ENCODE data around the gene DHRS12. TPM values are rescaled to one million over a fixed set of nuclear protein-coding genes. Genes with fewer than 3 reads are reported as not detected.
A peak's percentile ranks its signal among the peaks of the same experiment; 100 is the strongest.

The DHRS12 gene
- total and polyA plus RNA-seq, 9 donors: 9.4 to 16.2 (median 12.1) TPM

DNA sequence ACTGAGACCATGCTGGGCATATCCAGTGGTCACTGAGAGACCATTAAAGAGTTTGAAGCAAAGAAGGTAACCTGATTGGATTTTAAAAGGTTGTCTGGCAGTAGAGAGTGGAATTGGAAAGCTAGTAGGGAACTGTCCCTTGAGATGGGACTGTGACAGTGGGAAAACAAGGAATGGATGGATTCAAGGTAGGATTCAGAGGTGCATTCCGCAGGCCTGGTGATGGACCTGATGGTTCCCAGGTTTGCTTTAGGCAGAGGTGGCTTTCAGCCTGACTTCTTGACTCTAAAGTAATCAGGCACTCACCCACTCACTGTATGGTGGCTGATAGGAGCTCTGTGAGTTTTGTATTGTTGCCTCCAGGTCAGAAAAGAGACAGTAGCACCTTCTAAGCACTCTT lies 73.0 kb downstream of the DHRS12 start:
- no CpG with 5 or more reads among the region's 1 CpG for WGBS (ENCODE audit: insufficient coverage)
- H3K27ac ChIP-seq (ENCODE audit: low read length): peak overlapping the region; percentile 73
- no peak for DNase-seq
- H3K36me3 ChIP-seq (ENCODE audit: control insufficient read depth, insufficient read depth, low read length): peaks cover 3% of the 10 kb centered on the region
- peaks cover 20% of the 10 kb centered on the region for H3K4me1 ChIP-seq (ENCODE audit: control insufficient read depth, insufficient read depth, low read length)
- no peak overlapping the region for H3K4me3 ChIP-seq (ENCODE audit: low read length)
- H3K27me3 ChIP-seq (ENCODE audit: control insufficient read depth, insufficient read depth, low read length): no peaks in the 10 kb centered on the region
- no peaks in the 10 kb centered on the region for H3K9me3 ChIP-seq (replicated peaks; ENCODE audit: control insufficient read depth, low read depth, low read length)

DNA sequence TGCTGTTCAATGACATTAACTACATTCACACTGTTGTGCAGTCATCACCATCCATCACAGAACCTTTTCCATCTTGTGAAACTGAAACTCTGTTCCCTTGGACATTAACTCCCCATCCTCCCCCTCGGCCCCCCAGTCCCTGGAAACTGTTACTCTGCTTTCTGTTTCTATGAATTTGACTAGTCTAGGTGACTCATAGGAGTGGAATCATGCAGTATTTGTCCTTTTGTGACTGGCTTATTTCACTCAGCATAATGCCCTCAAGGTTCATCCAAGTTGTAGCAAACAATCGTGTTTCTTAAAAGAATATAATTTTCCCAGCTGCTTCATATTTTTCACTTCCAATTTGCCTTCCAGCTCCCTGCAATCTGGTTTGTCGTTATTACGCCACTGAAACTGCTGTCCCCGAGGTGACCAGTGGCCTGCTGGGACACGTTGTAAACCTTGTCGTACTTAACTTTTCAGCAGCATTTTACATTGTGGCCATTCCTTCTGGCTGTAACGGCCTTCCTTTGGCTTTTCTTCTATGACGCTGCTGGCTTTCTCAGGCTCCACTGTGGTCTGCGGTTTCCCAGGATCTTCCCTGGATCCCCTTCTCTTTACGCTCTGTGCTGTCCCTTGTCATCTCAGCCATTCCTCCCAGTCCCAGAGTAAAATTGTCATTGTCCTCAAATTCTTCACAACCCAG lies 74.0 kb downstream of the DHRS12 start:
- Histone ChIP-seq H3K36me3 (ENCODE audit: control insufficient read depth, insufficient read depth, low read length) (no peaks in the 10 kb centered on the region), H3K4me1 (ENCODE audit: control insufficient read depth, insufficient read depth, low read length) (peaks cover 20% of the 10 kb centered on the region), H3K27ac (ENCODE audit: low read length) (peak overlapping the region; percentile 73), H3K4me3 (ENCODE audit: low read length) (no peak overlapping the region), H3K27me3 (ENCODE audit: control insufficient read depth, insufficient read depth, low read length) (no peaks in the 10 kb centered on the region), H3K9me3 (replicated peaks; ENCODE audit: control insufficient read depth, low read depth, low read length) (no peaks in the 10 kb centered on the region)
- peak; percentile 89 for DNase-seq
- 26% methylated on average over 9 of the region's 11 CpGs for WGBS (ENCODE audit: insufficient coverage)

DNA sequence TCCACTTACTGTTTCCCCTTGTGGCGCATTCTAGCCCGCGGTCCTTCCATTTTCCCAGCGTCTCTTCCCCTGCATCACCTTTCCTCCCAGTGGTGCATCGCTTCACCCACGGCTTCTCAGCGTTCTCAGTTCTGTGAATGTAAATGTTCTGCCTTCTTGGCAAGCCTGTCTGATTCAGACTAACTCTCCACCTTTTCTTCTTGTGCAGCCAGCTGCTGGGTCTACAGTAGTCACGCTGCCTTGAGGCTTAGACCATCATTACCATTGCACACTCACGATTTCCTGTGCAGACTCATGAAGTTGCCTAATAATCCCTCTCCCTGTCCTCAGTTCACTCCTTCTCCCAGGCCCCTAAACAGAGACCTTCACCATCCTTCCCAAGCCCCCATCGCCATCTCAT lies 75.0 kb downstream of the DHRS12 start:
- DNase-seq: no peak
- Histone ChIP-seq H3K36me3 (ENCODE audit: control insufficient read depth, insufficient read depth, low read length) (no peaks in the 10 kb centered on the region), H3K27me3 (ENCODE audit: control insufficient read depth, insufficient read depth, low read length) (no peaks in the 10 kb centered on the region), H3K9me3 (replicated peaks; ENCODE audit: control insufficient read depth, low read depth, low read length) (no peaks in the 10 kb centered on the region), H3K27ac (ENCODE audit: low read length) (no peak overlapping the region), H3K4me3 (ENCODE audit: low read length) (no peak overlapping the region), H3K4me1 (ENCODE audit: control insufficient read depth, insufficient read depth, low read length) (peaks cover 20% of the 10 kb centered on the region)
- 84% methylated on average over 10 of the region's 10 CpGs for WGBS (ENCODE audit: insufficient coverage)

DNA sequence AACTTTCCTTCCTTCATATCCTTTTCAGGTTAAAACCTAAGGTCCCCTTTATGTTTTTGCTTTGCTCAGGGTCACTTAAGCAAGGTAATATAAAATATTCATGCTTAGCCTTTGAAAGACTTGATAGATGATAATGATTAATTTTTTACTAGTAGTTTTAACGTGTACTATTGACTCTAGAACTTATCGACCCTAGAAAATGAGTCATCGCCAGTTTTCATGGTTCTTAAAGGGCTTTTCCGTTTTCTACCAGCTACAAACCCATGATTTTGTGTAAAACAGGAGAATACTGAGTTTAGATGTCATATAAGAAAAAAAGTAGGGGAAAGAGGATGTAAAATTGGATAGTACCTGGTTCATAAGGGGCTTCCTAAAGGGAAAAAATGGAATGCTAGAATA lies 75.7 kb downstream of the DHRS12 start:
- peaks cover 20% of the 10 kb centered on the region for H3K4me1 ChIP-seq (ENCODE audit: control insufficient read depth, insufficient read depth, low read length)

DNA sequence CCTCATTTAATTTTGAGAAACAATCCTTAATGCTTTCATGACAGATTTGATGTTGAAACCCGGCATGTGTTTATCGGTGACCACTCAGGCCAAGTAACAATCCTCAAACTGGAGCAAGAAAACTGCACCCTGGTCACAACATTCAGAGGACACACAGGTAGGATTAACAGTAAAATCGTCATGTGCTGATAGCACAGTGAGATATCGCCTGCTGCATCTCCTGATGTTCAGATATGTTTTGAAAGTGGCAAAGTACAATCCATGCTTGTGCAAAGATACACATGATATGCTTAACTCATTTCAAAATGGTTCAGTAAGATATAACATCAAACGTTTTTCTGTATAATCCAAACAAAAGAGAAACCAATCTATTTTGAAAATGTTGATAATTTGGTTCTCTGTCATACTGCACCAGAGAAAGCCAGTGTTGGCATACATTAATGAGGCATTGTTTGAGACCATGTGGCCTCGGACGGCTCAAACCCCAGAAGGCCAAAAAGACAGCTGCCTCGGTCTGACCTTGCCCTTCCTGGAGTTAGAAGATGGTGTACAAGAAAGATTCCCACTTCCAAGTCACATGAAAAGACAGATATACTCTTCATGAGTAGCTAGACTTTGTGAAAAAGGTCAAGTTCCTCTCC lies 76.2 kb downstream of the DHRS12 start:
- Histone ChIP-seq H3K27me3 (ENCODE audit: control insufficient read depth, insufficient read depth, low read length) (no peaks in the 10 kb centered on the region), H3K4me3 (ENCODE audit: low read length) (no peak overlapping the region), H3K4me1 (ENCODE audit: control insufficient read depth, insufficient read depth, low read length) (peaks cover 20% of the 10 kb centered on the region), H3K9me3 (replicated peaks; ENCODE audit: control insufficient read depth, low read depth, low read length) (no peaks in the 10 kb centered on the region), H3K27ac (ENCODE audit: low read length) (no peak overlapping the region), H3K36me3 (ENCODE audit: control insufficient read depth, insufficient read depth, low read length) (no peaks in the 10 kb centered on the region)
- peak; percentile 41 for DNase-seq
- 100% methylated on average over 2 of the region's 8 CpGs for WGBS (ENCODE audit: insufficient coverage)

More for the DNA sequence above, 75.7 kb downstream of the DHRS12 start:
- Histone ChIP-seq H3K27me3 (ENCODE audit: control insufficient read depth, insufficient read depth, low read length) (no peaks in the 10 kb centered on the region), H3K4me3 (ENCODE audit: low read length) (no peak overlapping the region), H3K27ac (ENCODE audit: low read length) (no peak overlapping the region), H3K36me3 (ENCODE audit: control insufficient read depth, insufficient read depth, low read length) (no peaks in the 10 kb centered on the region), H3K9me3 (replicated peaks; ENCODE audit: control insufficient read depth, low read depth, low read length) (no peaks in the 10 kb centered on the region)
- WGBS (ENCODE audit: insufficient coverage): 100% methylated on average over 1 of the region's 4 CpGs
- no peak for DNase-seq

DNA sequence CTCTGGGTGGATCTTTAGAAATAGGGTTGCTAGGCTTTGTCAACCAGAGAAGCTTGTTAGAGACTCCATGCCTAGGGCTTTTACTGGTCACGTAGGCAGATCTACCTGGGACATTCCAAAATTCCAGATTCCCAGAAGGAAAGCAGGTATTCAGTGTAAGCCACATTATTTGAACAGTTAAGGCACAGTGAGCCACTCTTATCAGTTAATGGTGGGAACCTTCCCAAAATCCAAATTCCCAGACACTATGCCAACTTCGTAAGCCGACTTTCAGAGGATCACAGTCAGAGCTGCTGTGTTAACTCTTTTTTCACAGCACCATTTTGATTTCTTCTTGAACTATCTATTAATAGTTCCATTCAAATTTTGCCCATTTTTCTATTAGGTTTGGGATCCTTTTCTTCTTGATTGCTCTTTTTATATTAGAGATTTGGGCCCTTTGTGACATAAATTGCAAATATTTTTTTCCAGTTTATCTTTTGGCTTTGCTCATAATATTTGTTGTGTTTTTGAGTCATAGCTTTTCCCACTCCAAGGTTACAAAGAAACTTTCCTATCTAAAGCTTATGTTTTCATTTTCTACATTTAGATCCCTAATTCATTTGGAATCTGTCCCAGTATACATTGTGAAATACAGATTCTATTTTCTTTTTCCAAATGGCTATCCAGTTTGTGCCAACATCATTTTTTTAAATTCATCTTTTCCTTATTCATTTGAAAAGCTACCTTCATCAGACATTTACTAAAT lies 77.3 kb downstream of the DHRS12 start:
- Histone ChIP-seq H3K27me3 (ENCODE audit: control insufficient read depth, insufficient read depth, low read length) (no peaks in the 10 kb centered on the region), H3K27ac (ENCODE audit: low read length) (peak overlapping the region; percentile 49), H3K9me3 (replicated peaks; ENCODE audit: control insufficient read depth, low read depth, low read length) (no peaks in the 10 kb centered on the region), H3K4me1 (ENCODE audit: control insufficient read depth, insufficient read depth, low read length) (peaks cover 20% of the 10 kb centered on the region), H3K36me3 (ENCODE audit: control insufficient read depth, insufficient read depth, low read length) (no peaks in the 10 kb centered on the region), H3K4me3 (ENCODE audit: low read length) (no peak overlapping the region)
- DNase-seq: peak; percentile 73
- 83% methylated on average over 1 of the region's 3 CpGs for WGBS (ENCODE audit: insufficient coverage)

DNA sequence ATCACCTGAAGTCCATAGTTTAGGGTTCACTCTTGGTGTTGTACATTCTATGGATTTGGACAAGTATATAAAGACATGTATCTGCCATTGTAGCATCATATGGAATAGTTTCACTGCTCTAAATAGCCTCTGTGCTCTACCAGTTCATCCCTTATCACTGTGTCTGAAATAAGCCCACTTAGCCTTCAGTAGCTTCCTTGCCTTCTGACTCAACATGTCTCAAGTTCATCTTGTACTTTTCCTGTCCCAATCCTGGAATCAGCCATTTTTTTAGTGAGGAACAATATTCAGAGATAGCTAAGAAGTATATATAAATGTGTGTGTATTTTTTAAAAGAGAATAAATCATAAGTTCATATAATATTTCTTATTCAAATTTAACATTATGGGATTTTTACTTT lies 79.2 kb downstream of the DHRS12 start:
- H3K4me1 ChIP-seq (ENCODE audit: control insufficient read depth, insufficient read depth, low read length): peaks cover 8% of the 10 kb centered on the region
- no peaks in the 10 kb centered on the region for H3K27me3 ChIP-seq (ENCODE audit: control insufficient read depth, insufficient read depth, low read length)
- no peak overlapping the region for H3K27ac ChIP-seq (ENCODE audit: low read length)
- H3K9me3 ChIP-seq (replicated peaks; ENCODE audit: control insufficient read depth, low read depth, low read length): no peaks in the 10 kb centered on the region
- no peaks in the 10 kb centered on the region for H3K36me3 ChIP-seq (ENCODE audit: control insufficient read depth, insufficient read depth, low read length)
- DNase-seq: no peak
- H3K4me3 ChIP-seq (ENCODE audit: low read length): no peak overlapping the region

DNA sequence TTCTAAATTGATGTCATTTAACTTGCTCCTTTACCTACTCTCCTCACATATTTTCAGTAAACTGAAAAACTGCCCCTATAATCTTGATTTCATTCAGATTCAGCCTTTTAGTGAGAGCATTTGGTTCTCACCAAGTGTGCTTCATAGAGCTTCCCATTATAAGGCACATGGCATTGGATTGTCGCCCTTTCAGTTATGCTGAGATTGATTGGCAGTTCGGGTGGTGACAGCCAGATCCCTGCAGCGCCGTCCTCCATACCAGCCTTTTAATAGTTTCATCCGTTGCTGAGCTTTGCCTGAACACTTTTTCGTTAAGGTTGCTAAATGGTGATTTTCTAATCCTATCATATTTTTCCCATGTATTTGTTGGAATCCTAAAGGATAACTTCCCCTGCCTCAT lies 80.4 kb downstream of the DHRS12 start:
- WGBS (ENCODE audit: insufficient coverage): 100% methylated on average over 1 of the region's 6 CpGs
- Histone ChIP-seq H3K36me3 (ENCODE audit: control insufficient read depth, insufficient read depth, low read length) (no peaks in the 10 kb centered on the region), H3K27ac (ENCODE audit: low read length) (no peak overlapping the region), H3K4me1 (ENCODE audit: control insufficient read depth, insufficient read depth, low read length) (peaks cover 2% of the 10 kb centered on the region), H3K4me3 (ENCODE audit: low read length) (no peak overlapping the region), H3K27me3 (ENCODE audit: control insufficient read depth, insufficient read depth, low read length) (no peaks in the 10 kb centered on the region), H3K9me3 (replicated peaks; ENCODE audit: control insufficient read depth, low read depth, low read length) (no peaks in the 10 kb centered on the region)
- DNase-seq: no peak

DNA sequence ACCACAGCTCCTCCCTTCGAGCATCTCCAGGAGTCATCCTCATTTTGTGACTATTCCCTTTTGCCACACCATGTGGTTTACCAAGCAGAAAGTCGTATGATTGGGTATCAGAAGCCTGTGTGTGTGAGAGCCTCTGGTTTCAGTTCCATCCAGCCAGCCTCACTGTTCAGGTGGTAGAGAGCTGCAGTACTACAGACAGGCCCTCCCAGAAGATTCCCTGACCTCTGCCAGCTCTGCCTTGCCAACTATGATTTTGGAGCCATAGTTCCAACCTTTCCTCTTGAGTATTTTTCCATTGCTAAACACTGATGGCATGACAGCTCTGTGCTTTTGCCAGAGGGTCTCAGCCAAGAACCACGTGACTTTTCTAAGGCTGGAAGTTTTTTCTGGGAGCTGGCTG lies 82.5 kb downstream of the DHRS12 start:
- WGBS (ENCODE audit: insufficient coverage): no CpG with 5 or more reads among the region's 3 CpGs
- peak; percentile 88 for DNase-seq
- peak overlapping the region; percentile 43 for H3K27ac ChIP-seq (ENCODE audit: low read length)

DNA sequence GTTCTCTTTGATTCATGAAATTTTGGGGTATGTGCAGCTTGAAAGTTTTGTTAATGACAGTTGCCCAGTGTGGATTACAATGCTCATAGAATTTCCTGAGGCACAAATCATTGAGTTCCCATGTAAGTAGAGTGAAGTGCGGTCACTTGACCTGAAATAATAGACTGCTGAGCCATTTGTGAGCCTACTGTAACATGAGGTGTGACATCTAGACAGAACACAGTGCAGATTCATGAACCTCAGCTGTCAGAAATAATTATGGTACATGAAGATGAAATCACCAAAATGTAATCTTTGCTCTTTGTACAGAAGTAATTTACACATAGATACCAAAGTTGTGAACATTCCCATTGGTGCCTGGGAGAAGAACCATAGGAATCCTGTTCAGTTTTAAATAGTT lies 84.6 kb downstream of the DHRS12 start:
- no peak overlapping the region for H3K4me3 ChIP-seq (ENCODE audit: low read length)
- no peak for DNase-seq
- no peaks in the 10 kb centered on the region for H3K36me3 ChIP-seq (ENCODE audit: control insufficient read depth, insufficient read depth, low read length)
- no peak overlapping the region for H3K27ac ChIP-seq (ENCODE audit: low read length)
- WGBS (ENCODE audit: insufficient coverage): 91% methylated on average over 1 of the region's 1 CpG
- H3K9me3 ChIP-seq (replicated peaks; ENCODE audit: control insufficient read depth, low read depth, low read length): no peaks in the 10 kb centered on the region
- no peaks in the 10 kb centered on the region for H3K27me3 ChIP-seq (ENCODE audit: control insufficient read depth, insufficient read depth, low read length)
- no peaks in the 10 kb centered on the region for H3K4me1 ChIP-seq (ENCODE audit: control insufficient read depth, insufficient read depth, low read length)

More for the DNA sequence above, 82.5 kb downstream of the DHRS12 start:
- Histone ChIP-seq H3K4me1 (ENCODE audit: control insufficient read depth, insufficient read depth, low read length) (no peaks in the 10 kb centered on the region), H3K27me3 (ENCODE audit: control insufficient read depth, insufficient read depth, low read length) (no peaks in the 10 kb centered on the region), H3K36me3 (ENCODE audit: control insufficient read depth, insufficient read depth, low read length) (no peaks in the 10 kb centered on the region), H3K4me3 (ENCODE audit: low read length) (no peak overlapping the region), H3K9me3 (replicated peaks; ENCODE audit: control insufficient read depth, low read depth, low read length) (no peaks in the 10 kb centered on the region)
